ENCODE data around the gene CTBP2. TPM values are rescaled to one million over a fixed set of nuclear protein-coding genes. Genes with fewer than 3 reads are reported as not detected.
"Not testable (repeated sequence)": the region's sequence is repeated elsewhere in the genome, so short reads cannot be mapped to it uniquely, and the experiment has no call there.

The CTBP2 gene
- total RNA-seq, 2 donors from 2014 or later: 107 to 142 TPM

GRCh38 chr10:124990671-124991625, 169.4 kb downstream of the CTBP2 start:
- ATAC-seq: no peak

DNA sequence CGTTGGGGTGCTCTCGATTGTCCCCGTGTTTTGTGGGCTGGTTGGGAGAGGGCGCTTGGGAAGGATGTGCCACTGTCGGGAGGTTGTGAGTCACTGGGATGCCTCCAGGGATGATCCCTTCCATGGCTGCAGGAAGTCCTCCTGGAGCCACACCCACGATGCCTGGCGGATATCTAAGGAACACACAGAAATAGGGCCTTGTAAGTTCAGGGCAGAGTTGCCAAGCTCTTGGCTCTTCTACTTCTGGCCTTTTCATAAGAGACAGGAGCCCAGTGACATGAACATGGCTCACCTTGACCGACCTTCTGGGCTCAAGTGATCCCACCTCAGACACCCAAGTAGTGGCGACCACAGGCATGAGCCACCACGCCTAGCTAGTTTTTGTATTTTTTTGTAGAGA, 170.8 kb downstream of the CTBP2 start:
- DNase-seq (no peak), ATAC-seq (no peak)
- intact Hi-C loops (cut with DNase I, micrococcal nuclease): no loop called here

More at GRCh38 chr10:124990671-124991625, 169.4 kb downstream of the CTBP2 start:
- no peak for DNase-seq
- intact Hi-C loops (cut with DNase I, micrococcal nuclease): no loop called here

DNA sequence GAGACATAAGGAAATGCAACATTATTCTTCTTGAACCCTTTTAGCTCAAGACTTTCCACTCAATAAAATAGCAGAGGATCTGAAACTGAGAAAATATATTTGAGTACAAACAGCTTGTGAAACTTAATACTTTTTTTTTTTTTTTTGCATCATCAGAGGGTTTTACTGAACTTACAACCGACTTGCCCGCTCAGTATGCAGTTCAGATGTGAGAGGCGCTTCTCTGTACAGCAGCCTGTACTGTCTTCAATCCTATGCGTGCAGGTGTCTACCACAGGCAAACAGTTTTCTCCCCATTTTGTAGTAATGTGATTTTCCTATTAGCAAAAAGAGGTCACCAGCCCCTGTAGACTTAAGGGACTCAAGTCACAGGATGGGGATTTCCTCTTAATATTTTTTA, 171.6 kb downstream of the CTBP2 start:
- intact Hi-C loops (cut with DNase I, micrococcal nuclease); ATAC-seq; DNase-seq: not testable (repeated sequence)

DNA sequence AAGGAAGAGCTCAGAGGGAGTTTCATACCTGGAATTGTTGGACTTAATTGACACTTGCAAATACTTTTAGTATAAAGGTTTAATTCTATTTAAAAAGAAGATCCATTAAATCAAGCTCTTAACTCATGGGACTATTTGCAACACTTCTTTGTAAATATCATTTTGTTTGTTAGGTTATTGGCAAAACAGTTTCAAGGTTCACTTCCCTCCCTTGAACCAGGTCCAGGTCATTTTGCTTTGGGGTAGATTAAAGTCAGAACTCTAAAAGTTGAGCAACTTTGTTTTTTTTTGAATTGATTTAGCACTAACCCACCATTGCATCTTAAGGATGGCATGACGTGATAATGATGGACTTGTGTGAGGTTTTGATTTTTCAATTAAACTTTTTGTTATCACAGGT, 172.6 kb downstream of the CTBP2 start:
- DNase-seq (no peak), ATAC-seq (no peak)
- intact Hi-C loops (cut with DNase I, micrococcal nuclease): no loop called here

- intact Hi-C loops (cut with DNase I, micrococcal nuclease): no loop called here
- ATAC-seq (no peak), DNase-seq (no peak)
Observed at GRCh38 chr10:124985162-124985561, 175.2 kb downstream of the CTBP2 start.

DNA sequence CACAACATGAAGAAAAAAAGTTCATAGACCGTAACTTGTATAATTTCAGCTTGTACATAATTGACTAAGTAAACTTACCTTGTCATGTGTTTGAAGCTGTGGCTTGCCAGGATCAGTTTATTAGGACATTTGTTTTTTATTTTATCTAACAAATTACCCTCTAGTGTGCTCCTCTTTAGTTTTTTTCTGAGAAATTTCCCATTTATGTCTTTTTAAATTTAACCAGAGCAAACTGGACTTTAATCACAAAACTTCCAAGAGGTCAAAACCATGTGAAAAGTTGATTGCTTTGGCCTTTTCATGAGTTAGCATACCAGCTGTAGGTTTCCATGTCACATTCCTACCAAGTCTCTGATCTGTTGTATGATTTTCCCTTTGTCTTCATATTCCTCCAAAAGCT, 176.0 kb downstream of the CTBP2 start:
- no peak for ATAC-seq
- DNase-seq: no peak
- intact Hi-C loops (cut with DNase I, micrococcal nuclease): no loop called here

DNA sequence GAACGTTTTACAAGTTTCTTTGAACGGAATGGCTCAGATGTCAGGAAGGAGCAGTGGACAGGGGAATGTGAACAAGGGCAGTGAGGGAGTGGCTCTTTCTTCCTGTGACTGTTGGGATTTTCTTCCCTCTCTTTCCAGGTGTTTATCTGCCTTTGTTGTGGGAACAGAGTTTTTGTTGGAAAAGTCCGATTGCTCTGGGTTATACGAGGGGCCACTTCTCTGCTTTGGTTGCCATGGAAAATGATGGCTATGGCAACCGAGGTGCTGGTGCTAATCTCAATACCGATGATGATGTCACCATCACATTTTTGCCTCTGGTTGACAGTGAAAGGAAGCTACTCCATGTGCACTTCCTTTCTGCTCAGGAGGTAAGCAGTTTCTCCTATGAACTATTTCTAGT, 177.0 kb downstream of the CTBP2 start:
- DNase-seq (no peak), ATAC-seq (peak; percentile 54)
- intact Hi-C loops (cut with DNase I, micrococcal nuclease): no loop called here

GRCh38 chr10:124978376-124978725, 182.0 kb downstream of the CTBP2 start:
- ATAC-seq (no peak), DNase-seq (no peak)
- intact Hi-C loops (cut with DNase I, micrococcal nuclease): no loop called here

- ATAC-seq (peak; percentile 59), DNase-seq (no peak)
- intact Hi-C loops (cut with DNase I, micrococcal nuclease): no loop called here
Observed at GRCh38 chr10:124977648-124978375, 182.6 kb downstream of the CTBP2 start.

DNA sequence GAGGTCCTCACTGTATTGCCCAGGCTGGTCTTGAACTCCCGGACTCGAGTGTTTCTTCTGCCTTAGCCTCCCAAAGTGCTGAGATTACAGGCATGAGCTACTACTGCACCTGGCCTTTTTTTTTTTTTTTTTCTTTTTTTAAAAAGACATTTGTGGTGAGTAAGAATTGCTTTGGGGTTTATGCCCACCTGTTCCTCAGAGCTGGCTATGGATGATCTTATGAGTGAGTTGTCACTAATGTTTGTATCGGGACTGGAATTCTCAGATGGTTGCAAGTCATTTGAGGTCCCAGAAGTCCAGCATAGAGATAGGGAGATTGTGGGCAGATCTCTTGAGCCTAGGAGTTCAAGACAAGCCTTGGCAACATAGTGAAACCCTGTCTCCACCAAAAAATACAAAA, 183.2 kb downstream of the CTBP2 start:
- ATAC-seq: no peak
- DNase-seq: no peak
- intact Hi-C loops (cut with DNase I, micrococcal nuclease): no loop called here

GRCh38 chr10:124975977-124976514, 184.3 kb downstream of the CTBP2 start:
- ATAC-seq: no peak

DNA sequence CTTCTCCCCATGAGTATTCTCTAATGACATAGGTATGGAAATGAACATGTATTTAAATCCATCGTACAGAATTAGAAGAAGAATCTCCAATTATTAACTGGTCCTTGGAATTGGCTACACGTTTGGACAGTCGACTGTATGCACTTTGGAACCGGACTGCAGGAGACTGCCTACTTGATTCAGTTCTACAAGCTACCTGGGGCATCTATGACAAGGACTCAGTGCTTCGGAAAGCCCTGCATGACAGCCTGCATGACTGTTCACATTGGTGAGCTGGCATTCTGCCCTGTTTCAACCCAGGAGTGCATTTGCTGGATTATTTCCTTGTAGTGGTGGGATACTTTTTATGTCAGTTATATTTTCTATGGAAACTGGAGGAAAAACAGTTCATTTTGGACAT, 186.2 kb downstream of the CTBP2 start:
- DNase-seq: no peak

More at GRCh38 chr10:124975977-124976514, 184.3 kb downstream of the CTBP2 start:
- DNase-seq: no peak
- intact Hi-C loops (cut with DNase I, micrococcal nuclease): no loop called here

GRCh38 chr10:124972637-124973036, 187.7 kb downstream of the CTBP2 start:
- intact Hi-C loops (cut with DNase I, micrococcal nuclease): no loop called here
- ATAC-seq (no peak), DNase-seq (no peak)

More for the DNA sequence above, 186.2 kb downstream of the CTBP2 start:
- ATAC-seq: no peak
- intact Hi-C loops (cut with DNase I, micrococcal nuclease): no loop called here

DNA sequence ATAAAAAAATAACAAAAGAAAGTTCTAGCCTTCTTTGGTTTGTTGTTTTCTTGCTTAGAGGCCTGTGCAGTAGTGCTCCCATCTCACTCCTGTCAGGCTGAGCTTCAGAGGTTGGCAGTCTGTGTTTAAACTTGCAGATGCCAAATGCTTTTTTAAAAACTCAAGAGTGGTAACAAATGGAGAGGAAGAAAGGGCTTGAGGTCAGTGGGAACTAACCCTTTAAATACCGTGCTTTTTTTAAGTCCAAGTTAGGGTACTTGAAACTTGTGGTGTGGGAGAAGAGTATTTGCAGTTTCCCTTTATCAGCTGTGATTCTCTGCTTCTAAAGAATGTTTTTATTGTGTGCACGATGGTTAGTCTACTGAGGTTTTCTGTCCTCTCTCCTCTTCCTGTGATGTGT, 189.1 kb downstream of the CTBP2 start:
- intact Hi-C loops (cut with DNase I, micrococcal nuclease): no loop called here
- ATAC-seq (no peak), DNase-seq (no peak)

GRCh38 chr10:124967255-124967654, 193.1 kb downstream of the CTBP2 start:
- DNase-seq: no peak
- no peak for ATAC-seq
- intact Hi-C loops (cut with DNase I, micrococcal nuclease): no loop called here

DNA sequence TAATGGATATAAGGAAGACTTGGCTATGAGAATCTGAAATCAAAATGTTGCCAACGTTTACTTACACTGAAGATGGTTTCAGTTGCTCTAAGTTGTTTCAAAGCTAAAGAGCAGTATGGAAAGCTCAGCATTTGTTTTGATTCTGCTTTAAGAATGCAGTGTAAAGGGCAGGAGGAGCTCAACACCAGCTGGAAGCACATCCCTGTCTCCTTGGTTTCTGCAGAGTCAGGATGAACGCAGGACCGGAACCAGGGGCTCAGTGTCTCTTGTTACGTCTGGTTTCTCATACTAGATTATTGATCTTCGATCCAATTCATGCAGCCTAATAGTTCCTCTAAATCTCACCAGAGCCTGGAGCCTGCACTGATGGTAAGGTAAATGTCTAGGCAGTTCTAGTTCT, 194.4 kb downstream of the CTBP2 start:
- DNase-seq (no peak), ATAC-seq (no peak)
- intact Hi-C loops (cut with DNase I, micrococcal nuclease): no loop called here

DNA sequence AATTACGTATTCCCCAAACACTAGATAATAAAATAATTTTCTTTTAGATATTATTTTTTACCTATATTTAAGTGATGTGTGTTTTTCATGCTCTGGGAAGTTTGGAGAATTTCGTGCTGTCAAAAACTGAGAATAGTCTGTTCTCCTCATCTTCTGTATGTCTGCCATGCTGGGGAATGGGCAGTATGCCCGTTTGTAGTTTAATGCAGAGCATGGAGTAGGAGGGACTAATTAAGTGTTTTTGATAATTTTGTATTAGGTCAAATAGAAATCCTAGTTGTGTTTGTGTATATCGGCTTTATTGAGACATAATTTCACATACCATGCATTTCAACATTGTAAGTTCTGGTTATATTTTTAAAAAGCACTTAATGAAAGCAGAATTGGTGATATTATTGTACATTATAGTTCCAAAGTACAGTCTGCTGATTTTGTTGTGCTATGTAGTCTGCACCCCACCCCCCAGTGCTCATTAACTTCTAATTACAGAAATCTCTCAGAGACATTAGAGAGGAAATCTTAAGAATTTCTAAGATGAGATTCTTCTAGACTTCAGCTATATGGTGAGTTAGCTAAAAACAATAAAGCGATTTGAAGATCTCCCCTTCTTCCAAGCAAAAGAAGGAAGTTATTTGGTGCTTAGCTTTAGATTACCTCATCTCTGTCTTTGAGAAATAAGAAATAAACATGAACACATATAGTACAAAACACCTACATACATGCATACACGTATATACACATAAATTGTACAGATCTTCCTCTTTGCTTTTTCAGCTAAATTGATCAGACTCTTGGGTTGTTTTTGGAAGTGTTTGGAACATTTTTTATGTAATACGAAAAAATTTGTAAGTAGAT, 196.3 kb downstream of the CTBP2 start:
- intact Hi-C loops (cut with DNase I, micrococcal nuclease): no loop called here
- ATAC-seq (no peak), DNase-seq (no peak)

DNA sequence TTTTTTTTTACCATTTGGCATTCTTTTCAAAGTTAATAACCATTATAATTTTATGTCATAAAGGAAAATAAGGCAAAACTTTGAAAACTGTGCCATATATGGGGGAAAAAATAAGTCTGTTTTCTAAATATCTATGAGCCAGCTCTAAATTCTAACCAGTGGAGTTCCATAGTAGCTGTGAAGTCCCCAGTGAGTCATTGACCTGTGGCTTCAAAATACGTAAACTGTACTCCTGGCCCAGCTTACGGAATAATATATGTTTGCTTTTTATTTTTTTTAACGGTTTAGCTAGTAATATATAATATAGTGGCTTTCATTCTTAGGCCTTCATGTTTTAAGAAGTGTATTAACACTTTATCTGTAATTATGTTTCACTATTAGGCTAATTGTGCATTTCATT, 197.9 kb downstream of the CTBP2 start:
- intact Hi-C loops (cut with DNase I, micrococcal nuclease): no loop called here
- DNase-seq (no peak), ATAC-seq (no peak)

- ATAC-seq: no peak
- DNase-seq: no peak
- intact Hi-C loops (cut with DNase I, micrococcal nuclease): no loop called here
Observed at GRCh38 chr10:124961248-124961570, 199.2 kb downstream of the CTBP2 start.

All from left colon (tissue), 2 donors.